GM12872 (cell line): ENCODE results near the gene ASRGL1.

Source experiments
- TF ChIP-seq, protein P1 (sequence below): IDR thresholded peaks from 3 replicates; pipeline ENCODE4 v1.5.1; 2011; ENCODE audit warnings: low read depth, mild to moderate bottlenecking, low read length, moderate library complexity; ENCODE audit not compliant: insufficient read depth

Gene ASRGL1

DNA sequence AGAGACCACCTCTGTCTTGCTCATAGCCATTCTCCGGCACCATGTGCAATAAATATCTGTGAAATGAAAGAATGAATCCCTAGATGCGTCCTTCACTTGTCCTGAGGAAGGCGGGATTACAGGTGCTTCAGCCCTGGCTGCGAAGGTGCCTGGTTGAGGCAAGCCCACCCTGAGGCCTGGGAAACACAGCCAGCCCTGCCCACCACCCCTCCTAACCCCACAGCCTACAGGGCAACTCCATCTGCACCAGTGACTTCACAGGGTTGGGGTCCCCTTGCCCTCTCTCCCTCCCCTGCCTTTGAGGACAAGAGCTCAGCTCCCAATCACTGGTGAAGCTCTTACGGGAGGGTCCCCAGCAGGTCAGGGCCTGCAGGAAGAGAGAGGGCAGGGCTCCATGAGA lies 64.1 kb downstream of the ASRGL1 start:
- TF ChIP-seq, protein P1, sequence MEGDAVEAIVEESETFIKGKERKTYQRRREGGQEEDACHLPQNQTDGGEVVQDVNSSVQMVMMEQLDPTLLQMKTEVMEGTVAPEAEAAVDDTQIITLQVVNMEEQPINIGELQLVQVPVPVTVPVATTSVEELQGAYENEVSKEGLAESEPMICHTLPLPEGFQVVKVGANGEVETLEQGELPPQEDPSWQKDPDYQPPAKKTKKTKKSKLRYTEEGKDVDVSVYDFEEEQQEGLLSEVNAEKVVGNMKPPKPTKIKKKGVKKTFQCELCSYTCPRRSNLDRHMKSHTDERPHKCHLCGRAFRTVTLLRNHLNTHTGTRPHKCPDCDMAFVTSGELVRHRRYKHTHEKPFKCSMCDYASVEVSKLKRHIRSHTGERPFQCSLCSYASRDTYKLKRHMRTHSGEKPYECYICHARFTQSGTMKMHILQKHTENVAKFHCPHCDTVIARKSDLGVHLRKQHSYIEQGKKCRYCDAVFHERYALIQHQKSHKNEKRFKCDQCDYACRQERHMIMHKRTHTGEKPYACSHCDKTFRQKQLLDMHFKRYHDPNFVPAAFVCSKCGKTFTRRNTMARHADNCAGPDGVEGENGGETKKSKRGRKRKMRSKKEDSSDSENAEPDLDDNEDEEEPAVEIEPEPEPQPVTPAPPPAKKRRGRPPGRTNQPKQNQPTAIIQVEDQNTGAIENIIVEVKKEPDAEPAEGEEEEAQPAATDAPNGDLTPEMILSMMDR, result no peak

DNA sequence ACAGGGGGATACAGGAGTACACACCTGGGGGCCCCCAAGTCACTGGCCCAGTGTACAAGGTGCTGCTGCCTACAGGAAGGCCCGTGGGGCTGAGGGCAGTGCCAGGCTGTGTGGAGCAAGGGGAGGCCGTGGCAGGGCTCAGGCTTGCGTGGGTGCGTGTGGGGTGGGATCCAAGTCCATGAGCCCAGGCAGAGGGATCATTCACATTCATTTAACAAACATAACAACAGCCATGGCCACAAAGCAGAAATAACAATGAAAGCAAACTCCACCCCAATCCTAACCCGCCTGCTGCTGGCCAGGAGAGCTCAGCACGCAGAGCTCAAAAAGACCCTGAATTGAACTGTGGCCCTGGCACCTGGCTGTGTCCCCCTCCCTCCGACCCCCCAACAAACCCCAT lies 64.6 kb downstream of the ASRGL1 start:
- TF ChIP-seq, protein P1, result no peak

DNA sequence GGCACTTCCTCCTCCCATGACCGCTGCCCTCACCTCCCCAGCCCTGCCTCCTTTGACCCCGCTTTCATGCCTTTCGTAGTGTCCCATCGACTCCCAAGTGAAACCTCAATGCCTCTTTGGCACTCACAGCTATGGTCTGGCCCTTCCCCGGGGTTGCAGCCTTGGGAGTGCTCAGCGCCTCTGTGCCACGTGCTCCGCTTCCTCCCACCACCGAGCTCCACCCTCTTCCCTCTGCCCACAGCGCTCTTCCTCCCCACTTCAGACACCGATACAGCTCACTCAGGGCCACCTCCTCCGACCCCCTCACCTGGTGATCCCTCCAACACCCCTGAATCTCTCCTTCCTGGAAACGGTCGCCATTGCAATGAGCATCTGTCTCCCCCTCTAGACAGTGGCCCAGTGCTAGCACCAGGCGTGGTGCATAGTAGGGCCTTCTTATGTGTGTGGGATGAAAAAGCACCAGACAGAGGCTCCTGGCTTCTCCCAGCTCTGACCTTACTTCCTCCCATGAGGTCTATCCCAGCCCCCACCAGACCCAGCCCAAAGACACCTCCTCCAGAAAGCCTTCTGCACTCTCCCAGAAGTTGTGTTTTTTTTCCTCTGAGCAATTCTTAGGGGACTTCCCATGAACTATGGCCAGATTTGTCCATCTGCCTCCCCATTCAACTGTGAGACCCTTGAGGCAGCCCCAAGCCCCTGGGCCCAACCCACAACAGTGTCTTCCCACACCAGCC lies 65.1 kb downstream of the ASRGL1 start:
- TF ChIP-seq, protein P1, result no peak

DNA sequence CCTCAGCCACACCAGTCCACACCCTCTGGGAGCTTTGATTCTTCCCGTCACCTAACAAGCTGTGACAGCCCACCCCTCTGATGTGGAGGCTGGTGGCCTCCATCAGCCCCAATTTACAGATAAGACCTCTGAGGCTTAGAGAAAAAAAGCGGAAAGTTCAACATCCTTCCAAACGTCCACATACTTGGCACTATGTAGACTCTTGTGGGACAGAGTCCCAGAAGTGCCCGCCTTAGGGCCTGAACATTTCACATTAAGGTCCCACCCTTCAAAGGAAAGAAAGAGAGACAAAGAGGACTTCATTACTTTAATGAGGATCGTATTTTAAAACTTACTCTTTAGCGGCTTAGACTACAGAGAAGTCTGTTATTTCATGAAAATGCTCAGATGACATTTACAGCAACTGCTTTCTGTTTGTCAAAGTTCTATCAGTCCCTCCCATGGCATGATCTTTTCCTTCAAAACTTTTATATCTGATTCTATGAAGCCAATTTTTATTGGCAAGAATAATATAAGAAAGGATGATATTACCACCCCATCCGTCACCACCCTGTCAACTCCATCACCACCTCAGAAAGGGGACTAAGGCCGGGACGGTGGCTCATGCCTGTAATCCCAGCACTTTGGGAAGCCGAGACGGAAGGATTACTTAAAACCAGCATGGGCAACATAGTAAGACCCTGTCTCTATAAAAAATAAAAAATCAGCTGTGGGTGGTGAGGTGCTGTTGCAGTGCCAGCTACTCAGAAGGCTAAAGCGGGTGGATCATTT lies 65.9 kb downstream of the ASRGL1 start:
- TF ChIP-seq, protein P1, result no peak

DNA sequence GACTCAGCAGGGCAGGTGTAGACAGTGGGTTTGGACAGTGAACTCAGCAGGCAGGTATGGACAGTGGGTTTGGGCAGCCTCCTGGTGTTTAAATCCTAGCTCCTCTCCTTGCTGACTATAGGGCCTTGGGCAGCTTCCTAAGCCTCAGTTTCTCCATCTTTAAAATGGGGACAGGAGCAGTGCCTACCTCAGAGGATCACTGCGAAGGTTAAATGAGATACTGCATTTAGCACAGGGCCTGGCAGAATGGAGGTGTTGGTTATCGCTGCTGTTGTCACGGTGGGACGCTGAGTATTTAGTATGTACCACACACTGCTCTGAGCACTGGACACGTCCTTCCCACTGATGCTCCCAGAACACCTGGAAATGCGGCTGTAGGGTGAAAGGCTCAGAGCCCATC lies 67.2 kb downstream of the ASRGL1 start:
- TF ChIP-seq, protein P1, result no peak

DNA sequence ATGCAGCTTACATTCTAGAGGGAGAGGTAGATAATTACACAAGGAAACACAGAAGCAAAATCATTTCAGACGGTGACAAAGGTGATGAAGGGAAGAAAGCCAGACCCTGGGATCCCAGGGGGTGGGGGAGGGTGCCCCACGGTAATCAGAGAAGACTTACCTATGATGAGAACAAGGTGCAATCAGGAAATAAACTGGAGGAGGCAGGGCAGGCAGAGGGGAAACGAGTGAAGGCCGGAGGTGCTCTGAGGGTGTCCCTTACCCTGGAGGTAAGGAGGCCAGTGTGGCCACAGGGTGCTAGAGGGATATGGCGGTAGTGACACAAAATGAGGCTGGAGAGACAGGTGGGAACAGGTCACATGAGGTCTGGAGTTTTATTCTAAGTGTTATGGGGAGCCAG lies 67.7 kb downstream of the ASRGL1 start:
- TF ChIP-seq, protein P1, result no peak

DNA sequence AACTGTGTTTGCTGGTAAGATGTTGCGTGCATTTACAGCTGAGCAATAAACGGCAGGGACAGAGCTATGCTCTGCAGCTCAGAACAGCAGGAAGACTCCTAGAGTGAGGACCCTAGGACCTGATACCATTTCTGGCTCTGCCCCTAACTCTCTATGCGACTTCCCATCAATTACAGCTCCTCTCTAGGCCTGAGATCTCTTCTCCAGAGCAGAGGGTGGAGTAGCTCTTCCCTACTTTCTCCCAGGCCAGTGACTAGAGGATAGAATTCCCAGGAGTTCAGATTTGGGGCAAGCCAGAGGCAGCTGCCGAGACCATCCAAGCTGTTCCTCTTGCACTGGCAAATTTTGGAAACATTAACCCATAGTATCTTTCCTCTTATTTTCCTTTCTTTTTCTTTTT lies 68.8 kb downstream of the ASRGL1 start:
- TF ChIP-seq, protein P1, result no peak
